OCI-LY7 (cell line): Measurements from ENCODE around the gene LILRB3. TPM values are rescaled to one million over a fixed set of nuclear protein-coding genes. Genes with fewer than 3 reads are reported as not detected.
"Not testable (repeated sequence)": the region's sequence is repeated elsewhere in the genome, so short reads cannot be mapped to it uniquely, and the experiment has no call there.

Source experiments
- BruUV-seq: library from RNA; stranded (reverse); fragments of 400-500 nt; replicated peaks from 2 replicates; lab custom pipeline; 2021; lab: Mats Ljungman, UMichigan
- CTCF ChIA-PET: fragments of 300-600 bp; sonication (Branson Sonifier 250); formaldehyde crosslinking; loops from one replicate; lab custom pipeline; 2022; ENCODE audit warnings: antibody characterized with exemption; ENCODE audit not compliant: unreplicated experiment; lab: Charles Lee
- POLR2A ChIA-PET: fragments of 300-600 bp; sonication (Branson Sonifier 250); formaldehyde crosslinking; loops from one replicate; lab custom pipeline; 2022; ENCODE audit warnings: antibody characterized with exemption; lab: Charles Lee
- DNase-seq: peaks from one replicate; pipeline ENCODE4 v3.0.0-alpha.2; 2015; ENCODE audit warnings: low spot score
- H2AFZ ChIP-seq: fragments of 200-600 bp; sonication (generic), shearing (Covaris generic); 2 replicates; pipeline ENCODE4 v1.6.1; 2014; ENCODE audit warnings: mild to moderate bottlenecking, antibody characterized with exemption, low read length, moderate library complexity
- H3K27ac ChIP-seq: fragments of 200-600 bp; sonication (generic); 2 replicates; pipeline ENCODE4 v1.5.1; 2014; ENCODE audit warnings: mixed run types, low read depth, mild to moderate bottlenecking, moderate library complexity, low read length, inconsistent platforms; ENCODE audit not compliant: poor library complexity, severe bottlenecking
- H3K36me3 ChIP-seq: fragments of 200-600 bp; sonication (generic); 2 replicates; pipeline ENCODE4 v1.6.1; 2014; ENCODE audit warnings: mild to moderate bottlenecking, antibody characterized with exemption, low read length, moderate library complexity, mixed read lengths; ENCODE audit not compliant: insufficient read depth
- H3K4me1 ChIP-seq: fragments of 200-600 bp; sonication (generic); 2 replicates; pipeline ENCODE4 v1.5.1; 2014; ENCODE audit warnings: mild to moderate bottlenecking, low read length; ENCODE audit not compliant: insufficient read depth, poor library complexity, severe bottlenecking
- H3K4me2 ChIP-seq: fragments of 200-600 bp; sonication (generic); 2 replicates; pipeline ENCODE4 v1.6.1; 2014; ENCODE audit warnings: mild to moderate bottlenecking, low read length
- H3K4me3 ChIP-seq: fragments of 200-600 bp; sonication (generic); 2 replicates; pipeline ENCODE4 v1.5.1; 2014; ENCODE audit warnings: mild to moderate bottlenecking, low read depth, low read length; ENCODE audit not compliant: poor library complexity, severe bottlenecking
- H3K79me2 ChIP-seq: fragments of 200-600 bp; sonication (generic); 2 replicates; pipeline ENCODE4 v1.6.1; 2016; ENCODE audit warnings: low read depth, mild to moderate bottlenecking, low read length, moderate library complexity, mixed read lengths; ENCODE audit not compliant: insufficient read depth
- H3K9me2 ChIP-seq: fragments of 200-600 bp; sonication (generic); 2 replicates; pipeline ENCODE4 v1.6.1; 2016; ENCODE audit warnings: mild to moderate bottlenecking, low read length, mixed read lengths; ENCODE audit not compliant: insufficient read depth
- H3K9me3 ChIP-seq: fragments of 200-600 bp; sonication (generic); 2 replicates; pipeline ENCODE4 v1.6.1; 2014; ENCODE audit warnings: mild to moderate bottlenecking, mixed run types, low read length, mixed read lengths
- H4K20me1 ChIP-seq: fragments of 200-600 bp; sonication (generic); 2 replicates; pipeline ENCODE4 v1.6.1; 2014; ENCODE audit warnings: mild to moderate bottlenecking, antibody characterized with exemption, low read length, moderate library complexity, mixed read lengths; ENCODE audit not compliant: insufficient read depth
- CTCF ChIP-seq: fragments of 200-600 bp; sonication (generic); conservative IDR thresholded peaks from 2 replicates; pipeline ENCODE4 v1.5.1; 2014; ENCODE audit warnings: mild to moderate bottlenecking, antibody characterized with exemption, low read length, moderate library complexity, mixed read lengths
- EZH2phosphoT487 ChIP-seq: fragments of 200-600 bp; sonication (generic); IDR thresholded peaks from 2 replicates; pipeline ENCODE4 v1.6.1; 2018; ENCODE audit warnings: low read depth, borderline replicate concordance, mild to moderate bottlenecking, mixed run types, antibody characterized with exemption, low read length, moderate library complexity, mixed read lengths
- intact Hi-C: fragments of 100-400 bp; cut with micrococcal nuclease; formaldehyde crosslinking; loops from one replicate; pipeline ENCODE4 v1.10.0; 2022; ENCODE audit not compliant: unreplicated experiment
- total RNA-seq, 2 experiments: library from RNA; depleted of rRNA in 1 of 2; stranded (reverse); fragments of >200 nt in 1 of 2; shearing (Covaris generic) in 1 of 2; gene quantifications; 2 replicates each; pipeline ENCODE4 v1.2.3, GENCODE V29; 2014 to 2022

LILRB3 gene
- total RNA-seq, 2 experiments from 2014 or later: not detected

DNA sequence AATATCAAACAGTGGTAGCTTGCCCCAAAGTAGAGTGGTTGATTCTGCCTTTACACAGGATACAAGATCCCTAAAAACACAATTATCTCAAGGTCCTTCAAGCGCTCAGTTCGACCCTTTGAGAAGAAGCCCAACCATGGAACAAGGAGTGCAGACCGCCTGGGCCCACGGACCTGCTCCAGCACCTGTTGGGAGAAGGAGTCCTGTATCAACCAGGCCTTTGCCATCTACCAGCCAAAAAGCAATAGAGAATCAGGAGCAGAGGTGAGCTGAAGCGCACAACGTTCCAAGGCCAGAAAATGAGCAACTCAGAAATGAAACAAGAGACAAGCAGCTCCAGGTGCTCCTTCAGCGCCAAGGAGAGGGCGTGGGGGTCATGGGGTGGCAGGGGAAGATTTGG is 6.3 kb upstream of the LILRB3 start:
- TF ChIP-seq CTCF: no peak
- TF ChIP-seq EZH2phosphoT487: no peak
- intact Hi-C loops: no loop called here
- DNase-seq: no peak
- no peaks in the 10 kb centered on the region for H3K79me2 ChIP-seq
- ChIA-PET POLR2A (no interaction called here), CTCF (no interaction called here)
- no peak overlapping the region for H3K4me3 ChIP-seq
- no peak overlapping the region for H3K27ac ChIP-seq
- no peak overlapping the region for H2AFZ ChIP-seq
- no peaks in the 10 kb centered on the region for H3K4me1 ChIP-seq
- H3K4me2 ChIP-seq: no peak overlapping the region
- no peaks in the 10 kb centered on the region for H4K20me1 ChIP-seq
- H3K36me3 ChIP-seq: no peaks in the 10 kb centered on the region
- H3K9me2 ChIP-seq: no peaks in the 10 kb centered on the region
- no peaks in the 10 kb centered on the region for H3K9me3 ChIP-seq
- BruUV-seq: no TSS peak

DNA sequence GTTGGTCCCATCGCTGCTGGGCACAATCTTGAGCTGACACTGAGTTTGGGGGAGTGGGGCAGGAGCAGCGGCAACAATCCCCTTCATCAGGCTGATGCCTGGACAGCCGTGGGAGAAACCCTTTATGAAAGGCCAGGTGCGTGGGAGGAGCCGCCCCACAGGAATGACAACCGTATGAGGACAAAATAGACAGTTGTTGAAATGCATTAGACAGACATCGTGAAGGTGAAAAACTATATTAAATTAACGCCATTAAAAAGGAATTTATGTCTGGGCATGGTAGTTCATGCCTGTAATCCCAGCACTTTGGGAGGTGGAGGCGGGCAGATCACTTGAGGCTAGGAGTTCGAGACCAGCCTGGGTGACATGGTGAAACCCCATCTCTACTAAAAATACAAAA is 1.8 kb upstream of the LILRB3 start:
- intact Hi-C loops: not testable (repeated sequence)

DNA sequence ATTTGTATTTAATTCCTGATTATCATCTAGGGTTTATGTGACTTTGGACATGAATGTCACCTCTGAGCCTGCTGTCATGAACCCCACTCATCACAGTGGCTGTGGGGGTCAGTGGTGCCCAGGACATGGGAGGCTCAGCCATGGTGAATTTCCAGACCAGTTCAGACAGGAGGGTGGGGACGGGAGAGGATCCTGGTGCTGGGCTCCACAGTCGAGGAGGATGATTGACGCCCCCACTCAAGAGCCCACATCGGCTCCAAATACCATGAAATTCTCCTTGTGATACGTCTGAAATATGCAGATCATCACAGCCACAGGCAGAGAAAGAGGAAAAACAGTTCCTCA is 1.1 kb upstream of the LILRB3 start:
- intact Hi-C loops, H3K4me1 ChIP-seq, H3K36me3 ChIP-seq, H3K27ac ChIP-seq, H3K9me3 ChIP-seq, H3K4me2 ChIP-seq, H3K79me2 ChIP-seq, H3K9me2 ChIP-seq, CTCF ChIA-PET, DNase-seq, H4K20me1 ChIP-seq, H2AFZ ChIP-seq, H3K4me3 ChIP-seq, BruUV-seq: not testable (repeated sequence)
- POLR2A ChIA-PET: interaction anchor here (0.6 kb wide), 1 partner anchor 294 kb away, joined by 6 read pairs; no protein-coding TSS in a partner anchor

More for the DNA sequence above, 1.8 kb upstream of the LILRB3 start:
- H4K20me1 ChIP-seq, H3K9me2 ChIP-seq, H3K36me3 ChIP-seq, H3K79me2 ChIP-seq, H3K9me3 ChIP-seq, POLR2A ChIA-PET, H3K4me1 ChIP-seq, H3K27ac ChIP-seq, H2AFZ ChIP-seq, BruUV-seq, CTCF ChIA-PET, H3K4me2 ChIP-seq, H3K4me3 ChIP-seq, DNase-seq: not testable (repeated sequence)

- H3K4me2 ChIP-seq, H3K4me1 ChIP-seq, H3K27ac ChIP-seq, H3K9me2 ChIP-seq, H4K20me1 ChIP-seq, H3K9me3 ChIP-seq, H3K79me2 ChIP-seq, H2AFZ ChIP-seq, BruUV-seq, CTCF ChIA-PET, DNase-seq, H3K4me3 ChIP-seq, intact Hi-C loops, H3K36me3 ChIP-seq: not testable (repeated sequence)
- POLR2A ChIA-PET: interaction anchor here (0.6 kb wide), 1 partner anchor 294 kb away, joined by 6 read pairs; no protein-coding TSS in a partner anchor
Observed at GRCh38 chr19:54223277-54223936, 600 bp upstream of the LILRB3 start.

DNA sequence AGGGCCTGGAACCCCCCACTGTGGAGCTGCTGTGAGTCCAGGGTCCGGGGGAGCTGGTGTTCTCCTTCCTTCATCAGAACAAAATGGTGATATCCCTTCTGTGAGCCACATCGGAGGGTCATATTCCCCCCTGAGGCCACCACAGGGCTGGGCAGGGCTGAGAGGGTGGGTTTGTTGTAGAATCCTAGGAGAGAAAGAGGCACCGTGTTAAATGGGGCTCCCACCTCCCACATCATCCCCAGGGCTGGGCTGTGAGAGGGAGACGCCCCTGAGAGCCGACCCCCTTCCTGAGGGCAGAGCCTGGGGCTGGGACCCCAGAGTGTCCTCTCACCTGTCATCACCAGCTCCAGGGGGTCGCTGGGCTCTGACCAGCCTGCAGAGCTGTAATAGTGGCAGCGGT is 860 bp downstream of the LILRB3 start:
- DNase-seq, H4K20me1 ChIP-seq, POLR2A ChIA-PET, BruUV-seq, H3K9me3 ChIP-seq, CTCF ChIA-PET, H3K4me3 ChIP-seq, intact Hi-C loops, H3K4me2 ChIP-seq, H3K36me3 ChIP-seq, H3K9me2 ChIP-seq, H3K4me1 ChIP-seq, H3K27ac ChIP-seq, H3K79me2 ChIP-seq, H2AFZ ChIP-seq: not testable (repeated sequence)

DNA sequence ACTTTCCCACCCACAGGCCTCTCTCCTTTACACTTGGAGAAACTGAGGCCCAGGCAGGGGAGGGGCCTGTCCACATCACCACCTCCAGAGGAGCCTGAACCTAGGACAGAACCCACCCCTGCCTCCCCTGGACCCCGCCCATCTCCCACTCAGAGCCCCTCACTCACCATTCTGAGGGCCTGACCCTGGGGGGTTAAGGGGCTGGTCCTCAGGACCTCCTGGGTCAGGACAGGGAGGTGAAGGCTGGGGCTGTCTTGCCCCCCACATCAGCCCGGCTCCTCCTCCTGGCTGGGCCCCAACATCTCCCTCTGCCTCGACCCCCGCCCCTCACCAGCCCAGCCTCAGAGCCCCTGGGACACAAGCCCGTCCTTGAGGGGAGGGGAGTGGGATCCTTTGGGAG is 3.1 kb downstream of the LILRB3 start:
- peaks cover 13% of the 10 kb centered on the region for H3K36me3 ChIP-seq
- H4K20me1 ChIP-seq, H3K9me3 ChIP-seq, H3K9me2 ChIP-seq, H2AFZ ChIP-seq, H3K27ac ChIP-seq, BruUV-seq, H3K79me2 ChIP-seq, H3K4me1 ChIP-seq, intact Hi-C loops, POLR2A ChIA-PET, H3K4me2 ChIP-seq, H3K4me3 ChIP-seq, DNase-seq, CTCF ChIA-PET: not testable (repeated sequence)
